ENCODE measurements around the gene CTSC. TPM values are rescaled to one million over a fixed set of nuclear protein-coding genes. Genes with fewer than 3 reads are reported as not detected.

CTSC gene
- total RNA-seq, 2 experiments from 2014 or later, result 287 to 292 TPM

DNA sequence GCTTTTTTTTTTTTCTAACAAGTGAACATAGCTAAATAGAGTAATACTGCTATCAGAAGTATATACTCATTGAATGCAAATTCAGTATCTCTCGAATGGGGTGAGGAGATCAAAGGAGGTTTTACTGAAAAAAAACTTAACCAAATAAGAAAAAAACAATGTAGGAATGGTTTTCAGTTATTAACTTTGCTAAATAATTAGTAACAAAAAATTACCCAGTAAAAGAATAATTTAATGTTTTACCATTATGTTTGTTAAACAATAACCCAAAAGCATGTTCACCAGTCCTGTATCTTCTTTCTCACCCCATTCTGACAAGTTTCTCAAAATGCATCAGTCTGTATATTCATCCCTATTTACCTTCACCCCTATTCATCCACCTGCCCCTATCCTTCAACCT, 22.6 kb upstream of the CTSC start:
- no peaks in the 10 kb centered on the region for H3K9me3 Mint-ChIP-seq (ENCODE audit: low read depth)
- peaks cover 9% of the 10 kb centered on the region for H3K36me3 Mint-ChIP-seq
- H3K27ac Mint-ChIP-seq, result no peak overlapping the region
- H3K4me3 Mint-ChIP-seq, result no peak overlapping the region
- DNase-seq (no peak), ATAC-seq (no peak)
- no peaks in the 10 kb centered on the region for H3K27me3 Mint-ChIP-seq
- H3K4me1 Mint-ChIP-seq, result peaks cover 63% of the 10 kb centered on the region
- CTCF ChIA-PET, result interaction anchor here (1.5 to 10.0 kb wide), 2 partner anchors 23 to 184 kb away, joined by 4 to 44 read pairs; partner anchors contain the start of gene CTSC

DNA sequence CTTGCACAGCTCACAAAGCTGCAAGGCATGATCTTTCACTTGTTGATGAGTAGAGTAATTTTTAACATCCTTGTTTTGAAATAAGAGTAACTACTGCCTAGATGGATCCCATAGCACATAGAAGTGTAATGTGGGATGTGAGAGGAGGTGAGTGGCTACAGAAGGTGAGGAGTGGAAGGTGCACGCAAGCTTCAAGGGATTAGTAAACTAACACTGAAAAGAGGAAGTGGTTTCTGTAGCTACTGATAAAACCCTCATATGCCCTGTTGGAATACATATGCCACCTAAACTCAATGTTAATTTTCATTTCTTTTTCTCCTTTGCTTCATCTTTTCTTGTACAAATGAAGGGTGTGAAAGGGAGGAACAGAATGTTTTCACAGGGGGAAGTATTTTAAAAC, 22.0 kb upstream of the CTSC start:
- no peaks in the 10 kb centered on the region for H3K27me3 Mint-ChIP-seq
- ATAC-seq (peak; percentile 63), DNase-seq (no peak)
- no peaks in the 10 kb centered on the region for H3K9me3 Mint-ChIP-seq (ENCODE audit: low read depth)
- peak overlapping the region; percentile 51 for H3K4me3 Mint-ChIP-seq
- H3K27ac Mint-ChIP-seq, result peak overlapping the region; percentile 79
- CTCF ChIA-PET, result interaction anchor here (1.0 to 10.0 kb wide), 3 partner anchors 19 to 184 kb away, joined by 3 to 44 read pairs (median 4); partner anchors contain the start of gene CTSC
- peaks cover 63% of the 10 kb centered on the region for H3K4me1 Mint-ChIP-seq
- peaks cover 10% of the 10 kb centered on the region for H3K36me3 Mint-ChIP-seq

DNA sequence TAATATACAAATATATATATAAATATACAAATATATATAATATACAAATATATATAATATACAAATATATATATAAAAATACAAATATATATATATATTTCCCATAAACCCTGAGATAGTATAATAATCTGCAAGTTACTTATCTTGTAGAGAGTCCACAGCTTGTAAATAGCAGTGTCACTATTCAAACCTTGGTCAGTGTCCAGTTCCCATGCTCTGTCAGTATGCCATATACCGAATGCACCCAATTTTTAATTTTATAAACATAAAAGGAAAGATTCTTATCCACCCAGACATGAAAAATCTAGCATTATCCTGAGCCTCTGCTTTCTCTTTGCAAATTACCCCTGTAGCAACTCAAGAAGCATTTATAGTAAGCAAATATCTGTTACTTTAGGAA, 21.6 kb upstream of the CTSC start:
- Mint-ChIP-seq H3K36me3 (peaks cover 10% of the 10 kb centered on the region), H3K4me3 (peak overlapping the region; percentile 51), H3K27ac (peak overlapping the region; percentile 79), H3K9me3 (ENCODE audit: low read depth) (no peaks in the 10 kb centered on the region), H3K4me1 (peaks cover 63% of the 10 kb centered on the region), H3K27me3 (no peaks in the 10 kb centered on the region)
- ATAC-seq (no peak), DNase-seq (no peak)
- CTCF ChIA-PET, result interaction anchor here (1.0 to 10.0 kb wide), 3 partner anchors 20 to 185 kb away, joined by 3 to 44 read pairs (median 4); partner anchors contain the start of gene CTSC

DNA sequence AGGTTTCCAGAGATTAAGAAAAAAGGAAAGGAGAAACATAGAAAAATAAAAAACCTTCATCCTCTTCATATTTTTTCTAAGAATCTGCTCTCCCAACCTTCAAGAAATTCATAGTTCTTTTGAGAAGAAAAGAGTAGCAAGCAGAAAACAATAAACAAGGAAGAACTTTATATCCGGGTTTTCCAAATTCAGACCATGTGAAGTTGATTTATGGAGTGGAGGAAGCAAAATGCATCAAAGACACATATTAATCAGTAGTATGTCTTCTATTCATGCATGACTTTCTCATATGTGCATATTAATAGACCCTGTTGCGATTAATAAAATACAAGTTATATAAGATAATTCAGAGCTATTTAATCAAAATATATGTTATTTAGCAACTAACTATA, 20.5 kb upstream of the CTSC start:
- DNase-seq, result no peak
- peaks cover 10% of the 10 kb centered on the region for H3K36me3 Mint-ChIP-seq
- H3K27ac Mint-ChIP-seq, result peak overlapping the region; percentile 97
- no peaks in the 10 kb centered on the region for H3K9me3 Mint-ChIP-seq (ENCODE audit: low read depth)
- H3K27me3 Mint-ChIP-seq, result no peaks in the 10 kb centered on the region
- H3K4me1 Mint-ChIP-seq, result peaks cover 64% of the 10 kb centered on the region
- ATAC-seq, result no peak
- H3K4me3 Mint-ChIP-seq, result peak overlapping the region; percentile 68
- CTCF ChIA-PET, result interaction anchor here (1.2 to 10.0 kb wide), 8 partner anchors 12 to 186 kb away, joined by 3 to 44 read pairs (median 5); partner anchors contain the start of gene CTSC

DNA sequence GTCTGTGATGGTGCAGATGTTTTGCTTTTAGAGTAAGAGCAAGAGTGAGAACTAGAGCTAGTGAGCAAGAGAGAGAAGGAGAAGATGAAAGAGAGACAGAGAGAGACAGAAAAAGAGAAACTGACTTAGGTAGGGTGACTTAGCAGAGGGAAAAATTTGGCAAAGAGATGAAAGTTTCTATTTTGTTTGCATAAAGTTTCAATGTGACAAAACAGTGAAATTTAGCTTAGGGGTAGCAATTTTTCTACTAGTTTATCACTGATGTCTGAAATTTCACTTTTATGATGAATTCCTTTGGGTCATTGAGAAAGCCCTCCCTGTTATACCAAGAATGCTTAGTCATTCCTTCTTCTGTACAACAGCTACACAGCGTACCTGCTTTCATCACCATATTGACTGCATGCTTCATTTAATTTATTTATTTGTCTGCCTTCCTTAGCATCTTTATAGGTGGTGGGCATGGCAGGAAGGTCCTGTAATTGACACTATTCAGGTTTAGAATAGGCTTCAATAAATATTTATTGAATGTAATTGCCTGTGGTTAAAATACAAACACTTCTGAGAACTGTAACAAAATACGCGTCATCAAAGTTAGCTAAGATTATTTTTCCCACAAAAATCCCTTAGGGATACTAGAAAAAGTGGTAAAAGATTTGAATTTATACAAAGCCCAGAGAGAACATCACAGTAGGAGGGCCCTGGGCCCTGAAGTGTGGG, 19.9 kb upstream of the CTSC start:
- Mint-ChIP-seq H3K27ac (peak overlapping the region; percentile 97), H3K36me3 (peaks cover 10% of the 10 kb centered on the region), H3K9me3 (ENCODE audit: low read depth) (no peaks in the 10 kb centered on the region), H3K4me1 (peaks cover 60% of the 10 kb centered on the region), H3K4me3 (peak overlapping the region; percentile 68), H3K27me3 (no peaks in the 10 kb centered on the region)
- CTCF ChIA-PET, result interaction anchor here (1.2 to 10.0 kb wide), 10 partner anchors 12 to 187 kb away, joined by 3 to 44 read pairs (median 4); partner anchors contain the start of gene CTSC
- peak; percentile 64 for ATAC-seq
- DNase-seq, result no peak

DNA sequence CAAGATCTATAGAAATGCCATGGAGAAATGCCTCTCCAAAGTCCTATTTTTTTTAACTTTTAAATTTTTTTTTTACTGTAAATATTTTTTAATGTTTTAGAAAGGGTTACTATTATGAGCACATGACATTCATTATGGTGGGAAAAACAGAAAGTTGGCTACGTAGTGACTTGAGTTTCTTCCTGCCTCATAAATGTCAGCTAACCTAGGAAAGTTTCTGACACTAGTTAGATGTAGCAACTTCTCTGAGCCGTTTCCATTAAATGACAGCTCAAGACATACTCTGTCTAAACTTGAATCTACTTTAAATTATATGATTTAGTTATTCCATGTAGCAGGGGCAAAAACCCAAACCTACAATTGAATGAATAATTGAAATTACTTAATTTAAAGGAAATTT, 18.4 kb upstream of the CTSC start:
- peaks cover 62% of the 10 kb centered on the region for H3K4me1 Mint-ChIP-seq

DNA sequence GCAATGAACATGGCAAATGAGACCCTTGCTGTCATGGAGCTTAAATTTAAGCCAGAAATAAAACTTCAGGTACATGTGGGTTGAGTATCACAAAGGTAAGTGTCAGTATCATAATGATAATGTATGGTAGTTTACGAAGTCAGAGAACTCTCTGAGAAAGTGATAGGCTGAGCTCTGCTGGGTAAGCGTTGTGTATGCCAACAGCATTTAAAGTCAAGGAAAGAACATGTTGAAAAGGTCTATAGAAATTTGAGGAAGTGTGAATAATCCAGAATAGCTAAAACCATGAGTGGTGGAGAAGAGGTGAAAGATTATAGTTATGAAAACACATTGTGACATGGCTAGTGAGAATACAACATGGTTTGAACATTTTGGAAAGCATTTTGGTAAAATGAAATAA, 17.4 kb upstream of the CTSC start:
- Mint-ChIP-seq H3K4me3 (peak overlapping the region; percentile 11), H3K27ac (peak overlapping the region; percentile 58), H3K9me3 (ENCODE audit: low read depth) (no peaks in the 10 kb centered on the region), H3K36me3 (peaks cover 4% of the 10 kb centered on the region), H3K27me3 (no peaks in the 10 kb centered on the region), H3K4me1 (peaks cover 54% of the 10 kb centered on the region)
- CTCF ChIA-PET, result interaction anchor here (1.2 to 10.0 kb wide), 4 partner anchors 13 to 81 kb away, joined by 4 to 44 read pairs (median 16); partner anchors contain the start of gene CTSC
- ATAC-seq (no peak), DNase-seq (no peak)

More for the DNA sequence above, 18.4 kb upstream of the CTSC start:
- Mint-ChIP-seq H3K27me3 (no peaks in the 10 kb centered on the region), H3K27ac (peak overlapping the region; percentile 28), H3K36me3 (peaks cover 8% of the 10 kb centered on the region), H3K4me3 (no peak overlapping the region), H3K9me3 (ENCODE audit: low read depth) (no peaks in the 10 kb centered on the region)
- no peak for DNase-seq
- no peak for ATAC-seq
- CTCF ChIA-PET, result interaction anchor here (1.1 to 10.0 kb wide), 8 partner anchors 11 to 187 kb away, joined by 4 to 44 read pairs (median 4); partner anchors contain the start of gene CTSC

DNA sequence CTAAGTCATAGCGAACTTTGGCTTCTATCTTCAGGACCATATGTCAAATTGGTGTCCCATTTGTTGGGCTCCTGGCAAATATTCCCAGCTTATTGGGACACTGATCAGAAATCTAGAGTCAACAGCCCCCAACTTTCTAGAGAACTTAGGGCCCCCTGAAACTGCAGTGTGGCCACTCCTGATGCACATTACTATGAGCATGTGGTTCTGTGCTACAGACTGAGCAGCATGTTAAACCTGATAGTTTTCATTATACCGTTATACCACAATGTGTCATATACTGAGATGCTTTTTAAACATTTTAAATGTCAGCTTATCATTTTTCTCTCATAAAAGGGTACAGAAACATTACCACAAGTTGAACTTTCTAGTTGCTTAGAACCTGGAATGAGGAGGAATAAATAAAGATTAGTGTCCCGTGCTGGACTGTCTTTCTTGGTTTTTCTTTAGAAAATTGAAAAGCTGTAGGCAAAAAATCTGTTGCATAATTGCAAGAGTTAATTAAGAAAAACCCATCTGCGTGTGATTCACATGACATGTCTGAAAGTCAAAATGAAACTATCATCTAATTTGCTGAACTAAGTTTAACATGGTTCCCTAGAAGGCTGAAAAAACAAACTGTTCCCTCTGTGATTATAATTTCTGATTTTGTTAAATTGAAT, 16.4 kb upstream of the CTSC start:
- peak overlapping the region; percentile 47 for H3K4me3 Mint-ChIP-seq
- DNase-seq (no peak), ATAC-seq (peak; percentile 64)
- no peaks in the 10 kb centered on the region for H3K9me3 Mint-ChIP-seq (ENCODE audit: low read depth)
- peak overlapping the region; percentile 84 for H3K27ac Mint-ChIP-seq
- CTCF ChIA-PET, result interaction anchor here (1.3 to 10.0 kb wide), 4 partner anchors 12 to 190 kb away, joined by 3 to 44 read pairs (median 16); partner anchors contain the start of gene CTSC
- H3K4me1 Mint-ChIP-seq, result peaks cover 50% of the 10 kb centered on the region
- H3K36me3 Mint-ChIP-seq, result peaks cover 6% of the 10 kb centered on the region
- no peaks in the 10 kb centered on the region for H3K27me3 Mint-ChIP-seq

DNA sequence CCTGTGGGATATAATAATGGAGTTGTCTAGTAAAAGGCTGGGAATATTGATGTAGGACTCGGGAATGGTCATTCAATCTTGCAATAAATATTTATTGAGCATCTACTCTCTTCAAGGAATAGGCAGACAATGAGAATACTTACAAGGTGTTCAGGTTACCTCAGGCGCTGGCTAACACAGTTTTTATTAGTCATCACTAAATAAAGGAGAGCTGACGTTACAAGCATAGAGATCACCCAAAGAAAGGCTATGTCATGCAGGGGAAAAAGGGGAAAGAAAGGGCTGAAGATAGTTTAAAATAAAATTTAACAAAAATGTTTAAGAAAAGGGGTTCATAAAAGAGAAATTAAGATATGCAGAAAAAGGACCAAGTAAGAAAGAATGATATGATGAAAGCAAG, 15.8 kb upstream of the CTSC start:
- Mint-ChIP-seq H3K36me3 (peaks cover 8% of the 10 kb centered on the region), H3K27me3 (no peaks in the 10 kb centered on the region), H3K9me3 (ENCODE audit: low read depth) (no peaks in the 10 kb centered on the region), H3K27ac (peak overlapping the region; percentile 84), H3K4me1 (peaks cover 46% of the 10 kb centered on the region), H3K4me3 (no peak overlapping the region)
- CTCF ChIA-PET, result interaction anchor here (1.3 to 10.0 kb wide), 4 partner anchors 12 to 190 kb away, joined by 3 to 44 read pairs (median 16); partner anchors contain the start of gene CTSC
- no peak for DNase-seq
- no peak for ATAC-seq

DNA sequence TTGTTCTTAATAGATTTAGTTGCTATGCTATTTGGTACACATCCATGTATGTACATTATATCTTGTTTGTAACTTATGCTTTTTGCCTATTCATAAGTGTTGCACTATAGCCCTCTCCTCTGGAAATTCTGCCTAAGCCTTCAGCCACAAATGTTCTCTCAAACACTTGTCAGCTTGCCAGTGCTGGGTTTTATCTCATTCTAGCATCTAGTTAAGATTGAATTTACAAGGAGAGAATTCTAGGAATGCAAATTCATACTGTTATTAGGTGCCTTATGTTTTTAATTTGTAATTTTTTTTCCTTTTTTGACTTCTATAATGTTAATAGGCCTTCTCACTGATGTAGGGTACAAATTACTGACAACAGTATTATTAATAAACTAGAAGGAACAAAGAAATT, 14.6 kb upstream of the CTSC start:
- Mint-ChIP-seq H3K36me3 (peaks cover 11% of the 10 kb centered on the region), H3K4me3 (no peak overlapping the region), H3K4me1 (peaks cover 34% of the 10 kb centered on the region), H3K27ac (no peak overlapping the region), H3K9me3 (ENCODE audit: low read depth) (no peaks in the 10 kb centered on the region), H3K27me3 (no peaks in the 10 kb centered on the region)
- CTCF ChIA-PET, result interaction anchor here (10.0 kb wide), 1 partner anchor 15 kb away, joined by 44 read pairs; the partner anchor contains the start of gene CTSC
- DNase-seq, result no peak
- no peak for ATAC-seq

DNA sequence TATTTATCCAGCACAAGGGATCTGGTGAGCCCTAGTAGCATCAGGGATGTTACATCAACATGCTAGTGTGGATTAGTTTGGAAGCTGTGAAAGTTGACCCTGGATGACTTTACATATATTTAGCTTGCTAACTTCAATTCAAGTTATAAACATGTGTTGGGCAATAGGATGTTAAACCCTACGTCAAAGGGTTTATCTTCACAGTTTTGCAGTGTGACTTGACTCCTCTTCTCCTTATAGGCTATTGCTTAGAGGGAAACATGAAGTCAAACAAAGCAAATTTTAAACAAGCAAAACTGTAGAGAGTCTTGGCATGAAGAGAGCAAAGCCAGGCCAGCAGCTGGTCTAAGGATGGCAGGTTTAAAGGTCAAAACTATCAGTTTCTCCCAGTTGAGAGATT, 11.3 kb upstream of the CTSC start:
- Mint-ChIP-seq H3K4me3 (no peak overlapping the region), H3K27ac (no peak overlapping the region), H3K36me3 (peaks cover 15% of the 10 kb centered on the region), H3K9me3 (ENCODE audit: low read depth) (no peaks in the 10 kb centered on the region), H3K4me1 (peaks cover 38% of the 10 kb centered on the region), H3K27me3 (no peaks in the 10 kb centered on the region)
- DNase-seq (no peak), ATAC-seq (no peak)
- CTCF ChIA-PET, result interaction anchor here (1.8 kb wide), 1 partner anchor 10 kb away, joined by 5 read pairs; the partner anchor contains the start of gene CTSC

DNA sequence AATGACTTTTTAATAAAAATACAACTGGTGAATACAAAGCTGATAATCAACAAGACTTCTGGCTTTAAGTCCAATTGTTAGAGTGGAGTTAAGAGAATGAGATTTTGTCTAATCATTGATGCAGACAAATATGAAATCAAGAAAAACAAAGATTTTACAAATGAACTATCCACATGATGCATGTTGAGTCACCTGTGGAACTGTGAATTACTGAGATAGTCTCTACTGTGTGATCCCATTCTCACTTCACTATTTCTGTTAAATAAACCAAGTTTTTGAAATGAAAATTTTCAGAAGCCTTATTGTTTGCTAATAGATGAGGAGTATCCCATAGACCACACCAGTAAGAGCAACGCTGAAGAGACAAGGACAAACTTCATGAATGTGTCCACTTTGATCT, 8.4 kb upstream of the CTSC start:
- Mint-ChIP-seq H3K27me3 (no peaks in the 10 kb centered on the region), H3K4me3 (no peak overlapping the region), H3K27ac (no peak overlapping the region), H3K36me3 (peaks cover 15% of the 10 kb centered on the region), H3K9me3 (ENCODE audit: low read depth) (no peaks in the 10 kb centered on the region), H3K4me1 (peaks cover 47% of the 10 kb centered on the region)
- ATAC-seq, result no peak
- DNase-seq, result no peak
- CTCF ChIA-PET, result interaction anchor here (1.3 to 1.4 kb wide), 2 partner anchors 9 to 11 kb away, joined by 4 to 5 read pairs; partner anchors contain the start of gene CTSC

DNA sequence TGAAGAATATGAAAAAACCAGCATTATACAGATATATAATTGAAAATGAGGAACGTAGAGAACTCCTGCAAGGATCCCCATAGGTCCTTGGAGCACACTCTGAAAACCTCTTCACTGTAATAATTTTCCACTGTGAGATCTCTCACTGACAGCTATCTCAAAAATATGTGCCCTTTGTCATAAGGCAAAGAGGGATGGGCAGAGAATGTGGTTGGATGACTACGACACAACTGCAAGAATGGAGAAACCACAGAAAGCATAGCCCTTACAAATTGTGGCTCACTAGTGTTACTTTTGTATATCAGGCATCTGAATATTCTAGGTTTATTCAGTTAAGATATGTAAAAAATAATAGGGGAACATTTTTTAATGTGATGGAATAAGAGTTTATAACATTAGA, 7.9 kb upstream of the CTSC start:
- Mint-ChIP-seq H3K27ac (peak overlapping the region; percentile 47), H3K4me3 (no peak overlapping the region), H3K4me1 (peaks cover 49% of the 10 kb centered on the region), H3K27me3 (no peaks in the 10 kb centered on the region), H3K9me3 (ENCODE audit: low read depth) (no peaks in the 10 kb centered on the region), H3K36me3 (peaks cover 16% of the 10 kb centered on the region)
- peak; percentile 71 for DNase-seq
- ATAC-seq, result peak; percentile 82
- CTCF ChIA-PET, result interaction anchor here (1.0 to 1.4 kb wide), 4 partner anchors 9 to 199 kb away, joined by 3 to 5 read pairs (median 4); partner anchors contain the start of gene CTSC

Data from activated CD8-positive, alpha-beta memory T cell treated with anti-CD3 and anti-CD28 coated beads, Interleukin-2, amount 10 ng/mL, durations not matched to agents 7 days and 5 days (primary cell).